Body of pancreas (tissue), 4 donors: ENCODE data around the gene CHAF1A. TPM values are rescaled to one million over a fixed set of nuclear protein-coding genes. Genes with fewer than 3 reads are reported as not detected.

Experiments used
- ATAC-seq: fragments of 150-250 bp; one replicate; pipeline ENCODE4 v1.9.1; 2016
- DNase-seq, 4 donors: peaks; one replicate each; pipeline ENCODE4 v3.0.0-alpha.2; 2019
- H3K27ac ChIP-seq, 4 donors: fragments of 200-600 bp; sonication (generic); 1 replicate in 3 of 4; 2 replicates in 1 of 4; pipeline versions ENCODE4 v1.5.1 to v1.6.1; 2016 to 2019; ENCODE audit warnings: mild to moderate bottlenecking in 1 of 4, mixed read lengths in 1 of 4, moderate library complexity in 1 of 4
- H3K27me3 ChIP-seq, 2 donors: fragments of 200-600 bp; sonication (generic); one replicate each; pipeline ENCODE4 v1.6.0; 2016; ENCODE audit warnings: mild to moderate bottlenecking in 1 of 2
- H3K36me3 ChIP-seq, 2 donors: fragments of 200-600 bp; sonication (generic); replicated peaks in 1 of 2; 2 replicates each; pipeline ENCODE4 v1.5.1; 2016; ENCODE audit warnings: low read depth in 2 of 2; ENCODE audit not compliant: insufficient read depth in 1 of 2
- H3K4me1 ChIP-seq: fragments of 200-600 bp; sonication (generic); one replicate; pipeline ENCODE4 v1.6.0; 2016
- H3K4me3 ChIP-seq, 2 donors: fragments of 200-600 bp; sonication (generic); 1 replicate in 1 of 2; 2 replicates in 1 of 2; pipeline ENCODE4 v1.5.1; 2016 to 2019
- H3K9me3 ChIP-seq, 3 donors: fragments of 200-600 bp; sonication (generic); 1 replicate in 2 of 3; 2 replicates in 1 of 3; pipeline ENCODE4 v1.5.1; 2016
- CTCF ChIP-seq, 7 experiments: fragments of 450-650 bp in 4 of 7; fragments of 200-600 bp in 3 of 7; sonication (generic) in 3 of 7; IDR thresholded peaks; one replicate each; pipeline ENCODE4 v1.5.1; 2016 to 2019; ENCODE audit warnings: antibody characterized with exemption in 7 of 7
- POLR2A ChIP-seq, 3 donors: fragments of 450-650 bp; IDR thresholded peaks; one replicate each; pipeline ENCODE4 v1.6.1; 2016; ENCODE audit warnings: antibody characterized with exemption in 3 of 3, mild to moderate bottlenecking in 2 of 3
- WGBS, 2 donors: methylation state at CpG; one replicate each; pipeline ENCODE4 v1.1.5; 2017; 5-methylcytosine and 5-hydroxymethylcytosine counted together
- intact Hi-C: fragments of 100-400 bp; cut with DNase I; formaldehyde crosslinking; loops from one replicate; pipeline ENCODE4 v1.15.1; 2023
- total RNA-seq, 2 donors: library from RNA; depleted of rRNA; stranded (reverse); fragments of >200 nt; gene quantifications; one replicate each; pipeline ENCODE4 v1.1.0, GENCODE V29; 2016

The CHAF1A gene
- total RNA-seq, 2 donors from 2014 or later, result 3.4 to 6.3 TPM

- no peaks in the 10 kb centered on the region for H3K4me1 ChIP-seq
- no peak for ATAC-seq
- WGBS, 2 donors, result 92 to 93% methylated on average over 6 to 28 of the region's 28 CpGs
- TF ChIP-seq CTCF (IDR thresholded peaks at IDR 0.05) (no peak), POLR2A (IDR thresholded peaks at IDR 0.05) (no peak)
- H3K27ac ChIP-seq, result no peak overlapping the region
- no peaks in the 10 kb centered on the region for H3K9me3 ChIP-seq
- no peaks in the 10 kb centered on the region for H3K27me3 ChIP-seq
- intact Hi-C loops, result no loop called here
- DNase-seq, result no peak
- H3K36me3 ChIP-seq, result no peaks in the 10 kb centered on the region
- no peak overlapping the region for H3K4me3 ChIP-seq
Measured at GRCh38 chr19:4432918-4433506, 30.6 kb downstream of the CHAF1A start.

- H3K4me3 ChIP-seq, result no peak overlapping the region
- no peak overlapping the region for H3K27ac ChIP-seq
- DNase-seq (no peak), ATAC-seq (no peak)
- no peaks in the 10 kb centered on the region for H3K9me3 ChIP-seq
- no peak for TF ChIP-seq POLR2A (IDR thresholded peaks at IDR 0.05)
- TF ChIP-seq CTCF (IDR thresholded peaks at IDR 0.05), result no peak
- intact Hi-C loops, result no loop called here
- H3K27me3 ChIP-seq, result no peaks in the 10 kb centered on the region
- WGBS, 2 donors, result 91 to 93% methylated on average over 9 of the region's 9 CpGs
- H3K4me1 ChIP-seq, result no peaks in the 10 kb centered on the region
- H3K36me3 ChIP-seq, result no peaks in the 10 kb centered on the region
Measured at GRCh38 chr19:4434391-4434790, 32.0 kb downstream of the CHAF1A start.

- TF ChIP-seq CTCF (IDR thresholded peaks at IDR 0.05), result no peak
- no peak for TF ChIP-seq POLR2A (IDR thresholded peaks at IDR 0.05)
Measured at GRCh38 chr19:4436231-4436630, 33.8 kb downstream of the CHAF1A start.

GRCh38 chr19:4437103-4437502, 34.7 kb downstream of the CHAF1A start:
- WGBS, 2 donors, result 86 to 95% methylated on average over 10 of the region's 10 CpGs
- Histone ChIP-seq H3K27ac (no peak overlapping the region), H3K9me3 (no peaks in the 10 kb centered on the region), H3K4me1 (no peaks in the 10 kb centered on the region), H3K36me3 (no peaks in the 10 kb centered on the region), H3K4me3 (no peak overlapping the region), H3K27me3 (no peaks in the 10 kb centered on the region)
- ATAC-seq (no peak), DNase-seq (no peak)
- TF ChIP-seq CTCF (IDR thresholded peaks at IDR 0.05), result no peak
- TF ChIP-seq POLR2A (IDR thresholded peaks at IDR 0.05), result no peak
- intact Hi-C loops, result no loop called here

More at GRCh38 chr19:4436231-4436630, 33.8 kb downstream of the CHAF1A start:
- Histone ChIP-seq H3K36me3 (no peaks in the 10 kb centered on the region), H3K4me3 (no peak overlapping the region), H3K27me3 (no peaks in the 10 kb centered on the region), H3K9me3 (no peaks in the 10 kb centered on the region), H3K4me1 (no peaks in the 10 kb centered on the region), H3K27ac (no peak overlapping the region)
- intact Hi-C loops, result no loop called here
- peak; percentile 18 for ATAC-seq
- WGBS, 2 donors, result 91 to 94% methylated on average over 7 of the region's 7 CpGs
- DNase-seq, result no peak

- intact Hi-C loops, result no loop called here
- WGBS, 2 donors, result 82 to 89% methylated on average over 12 of the region's 12 CpGs
Measured at GRCh38 chr19:4439243-4439642, 36.8 kb downstream of the CHAF1A start.

More at GRCh38 chr19:4439243-4439642, 36.8 kb downstream of the CHAF1A start:
- Histone ChIP-seq H3K36me3 (no peaks in the 10 kb centered on the region), H3K4me1 (no peaks in the 10 kb centered on the region), H3K27me3 (no peaks in the 10 kb centered on the region), H3K4me3 (no peak overlapping the region), H3K9me3 (no peaks in the 10 kb centered on the region), H3K27ac (no peak overlapping the region)
- TF ChIP-seq CTCF (IDR thresholded peaks at IDR 0.05), result no peak
- TF ChIP-seq POLR2A (IDR thresholded peaks at IDR 0.05), result no peak
- ATAC-seq, result no peak
- DNase-seq, result no peak
